Body of pancreas (tissue), 4 donors: ENCODE results near the gene SLC18A3.

Experiments
- POLR2A ChIP-seq, 3 donors: fragments of 450-650 bp; IDR thresholded peaks; one replicate each; pipeline ENCODE4 v1.6.1; 2016; ENCODE audit warnings: antibody characterized with exemption in 3 of 3, mild to moderate bottlenecking in 2 of 3
- TF ChIP-seq, protein P1 (sequence below), 7 experiments: fragments of 450-650 bp in 4 of 7; fragments of 200-600 bp in 3 of 7; sonication (generic) in 3 of 7; IDR thresholded peaks; one replicate each; pipeline ENCODE4 v1.5.1; 2016 to 2019; ENCODE audit warnings: antibody characterized with exemption in 7 of 7

DNA sequence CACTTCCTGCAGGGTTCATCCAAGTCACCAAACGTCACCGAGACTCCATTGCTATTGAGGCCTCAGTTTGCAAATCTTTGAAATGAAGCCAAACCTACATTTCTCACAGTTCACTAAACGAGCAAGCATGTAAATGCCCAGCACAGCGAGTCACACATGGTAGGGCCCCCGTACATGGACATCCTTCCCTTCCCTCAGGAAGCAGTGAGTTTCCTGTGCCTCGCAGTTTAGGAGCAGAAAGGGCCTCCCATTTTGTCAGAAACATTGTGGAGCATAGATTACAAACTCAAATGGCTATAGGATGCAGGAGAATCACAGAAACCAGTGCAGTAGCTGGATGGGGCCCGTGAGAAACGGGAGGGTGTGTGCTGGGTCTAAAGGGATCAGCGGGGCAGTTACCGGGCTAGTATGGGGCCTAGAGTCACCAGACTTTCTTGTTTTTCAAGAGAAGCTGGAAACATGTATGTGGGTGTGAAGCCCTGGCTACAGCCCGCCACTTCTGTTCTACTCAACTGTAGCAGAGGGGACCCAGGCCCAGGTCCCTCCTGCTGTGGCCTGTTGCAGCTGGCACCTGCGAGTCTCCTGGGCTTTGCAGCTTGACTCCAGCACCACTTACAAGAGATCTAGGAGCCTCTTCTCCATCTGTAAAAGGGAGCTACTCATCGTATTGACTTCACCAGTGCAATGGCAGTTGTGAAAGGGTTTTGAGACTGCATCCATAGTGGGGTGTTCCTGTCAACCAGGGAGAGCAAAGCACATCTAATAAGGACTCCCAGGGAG, 14.2 kb upstream of the SLC18A3 start:
- TF ChIP-seq, protein P1, sequence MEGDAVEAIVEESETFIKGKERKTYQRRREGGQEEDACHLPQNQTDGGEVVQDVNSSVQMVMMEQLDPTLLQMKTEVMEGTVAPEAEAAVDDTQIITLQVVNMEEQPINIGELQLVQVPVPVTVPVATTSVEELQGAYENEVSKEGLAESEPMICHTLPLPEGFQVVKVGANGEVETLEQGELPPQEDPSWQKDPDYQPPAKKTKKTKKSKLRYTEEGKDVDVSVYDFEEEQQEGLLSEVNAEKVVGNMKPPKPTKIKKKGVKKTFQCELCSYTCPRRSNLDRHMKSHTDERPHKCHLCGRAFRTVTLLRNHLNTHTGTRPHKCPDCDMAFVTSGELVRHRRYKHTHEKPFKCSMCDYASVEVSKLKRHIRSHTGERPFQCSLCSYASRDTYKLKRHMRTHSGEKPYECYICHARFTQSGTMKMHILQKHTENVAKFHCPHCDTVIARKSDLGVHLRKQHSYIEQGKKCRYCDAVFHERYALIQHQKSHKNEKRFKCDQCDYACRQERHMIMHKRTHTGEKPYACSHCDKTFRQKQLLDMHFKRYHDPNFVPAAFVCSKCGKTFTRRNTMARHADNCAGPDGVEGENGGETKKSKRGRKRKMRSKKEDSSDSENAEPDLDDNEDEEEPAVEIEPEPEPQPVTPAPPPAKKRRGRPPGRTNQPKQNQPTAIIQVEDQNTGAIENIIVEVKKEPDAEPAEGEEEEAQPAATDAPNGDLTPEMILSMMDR (IDR thresholded peaks at IDR 0.05): no peak
- TF ChIP-seq POLR2A (IDR thresholded peaks at IDR 0.05): no peak
